Gastroesophageal sphincter (tissue), 3 donors: ENCODE measurements around the gene PPFIBP1.

Experiments
- CTCF ChIP-seq, 4 experiments: fragments of 200-600 bp in 2 of 4; fragments of 450-650 bp in 2 of 4; sonication (generic) in 1 of 4; IDR thresholded peaks; one replicate each; pipeline ENCODE4 v1.5.1; 2017 to 2019; ENCODE audit warnings: antibody characterized with exemption in 4 of 4, mild to moderate bottlenecking in 2 of 4, moderate library complexity in 2 of 4
- EP300 ChIP-seq: sonication (generic); formaldehyde crosslinking; IDR thresholded peaks from one replicate; pipeline ENCODE4 v1.6.1; 2017; ENCODE audit warnings: antibody characterized with exemption, mild to moderate bottlenecking
- POLR2A ChIP-seq, 2 donors: fragments of 450-650 bp; IDR thresholded peaks; one replicate each; pipeline ENCODE4 v1.6.1; 2017; ENCODE audit warnings: antibody characterized with exemption in 2 of 2, mild to moderate bottlenecking in 2 of 2, moderate library complexity in 1 of 2
- POLR2AphosphoS5 ChIP-seq: sonication (generic); formaldehyde crosslinking; IDR thresholded peaks from one replicate; pipeline ENCODE4 v1.6.1; 2017; ENCODE audit warnings: antibody characterized with exemption

DNA sequence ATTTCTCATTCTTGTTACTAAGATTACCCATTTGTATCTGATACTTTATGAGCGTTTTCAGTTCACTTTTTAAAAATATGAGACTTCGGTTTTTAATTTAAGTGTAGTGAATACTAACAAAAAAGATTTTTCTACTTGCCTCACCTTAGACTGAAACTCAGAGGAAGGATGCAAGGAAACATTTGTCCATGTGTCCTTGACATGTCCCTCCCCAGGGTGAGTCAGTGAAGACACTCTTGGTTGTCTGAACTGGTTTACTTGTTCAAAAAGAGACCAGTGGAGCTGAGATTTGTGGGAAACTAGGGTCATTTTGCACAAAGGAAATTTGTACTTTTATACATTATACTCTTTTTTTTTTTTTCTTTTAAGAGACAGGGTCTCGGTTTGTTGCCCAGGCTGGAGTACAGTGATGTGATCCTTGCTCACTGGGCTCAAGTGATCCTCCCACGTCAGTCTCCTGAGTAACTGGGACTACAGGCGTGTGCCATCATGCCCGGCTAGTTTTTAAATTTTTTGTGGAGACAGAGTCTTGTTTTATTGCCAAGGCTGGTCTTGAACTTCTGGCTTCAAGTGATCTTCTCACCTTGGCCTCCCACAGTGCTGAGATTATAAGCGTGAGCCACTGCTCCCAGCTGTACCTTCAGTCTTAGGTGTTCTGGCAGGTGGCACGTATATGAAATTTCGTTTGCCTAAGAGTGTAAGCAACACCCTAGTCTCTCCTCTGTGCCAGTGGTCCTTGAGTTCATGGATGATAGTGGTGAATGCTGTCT, 56.7 kb downstream of the PPFIBP1 start:
- TF ChIP-seq EP300 (no peak), CTCF (IDR thresholded peaks at IDR 0.05) (no peak), POLR2AphosphoS5 (no peak), POLR2A (IDR thresholded peaks at IDR 0.05) (no peak)
